Thyroid gland (tissue), 4 donors: Measurements from ENCODE around the gene SMG6. TPM values are rescaled to one million over a fixed set of nuclear protein-coding genes. Genes with fewer than 3 reads are reported as not detected.
A peak's percentile ranks its signal among the peaks of the same experiment; 100 is the strongest.

ENCODE experiments used
- DNase-seq, 2 donors: peaks; one replicate each; pipeline ENCODE4 v3.0.0-alpha.2; 2019
- H3K27ac ChIP-seq, 3 donors: fragments of 200-600 bp; sonication (generic); 1 replicate in 2 of 3; 2 replicates in 1 of 3; pipeline ENCODE4 v1.5.1; 2016 to 2019; ENCODE audit warnings: mild to moderate bottlenecking in 1 of 3, moderate library complexity in 1 of 3
- H3K27me3 ChIP-seq: fragments of 200-600 bp; sonication (generic); one replicate; pipeline ENCODE4 v1.5.1; 2019
- H3K36me3 ChIP-seq, 2 donors: fragments of 200-600 bp; sonication (generic); one replicate each; pipeline ENCODE4 v1.5.1; 2016 to 2019
- H3K4me1 ChIP-seq, 2 donors: fragments of 200-600 bp; sonication (generic); one replicate each; pipeline ENCODE4 v1.5.1; 2017 to 2019
- H3K4me3 ChIP-seq, 3 donors: fragments of 200-600 bp; sonication (generic); replicated peaks in 1 of 3; 1 replicate in 2 of 3; 2 replicates in 1 of 3; pipeline ENCODE4 v1.5.1; 2016; ENCODE audit warnings: mild to moderate bottlenecking in 1 of 3
- H3K9me3 ChIP-seq: fragments of 200-600 bp; sonication (generic); one replicate; pipeline ENCODE4 v1.5.1; 2017
- POLR2A ChIP-seq, 2 donors: fragments of 450-650 bp; IDR thresholded peaks; one replicate each; pipeline ENCODE4 v1.6.1; 2017; ENCODE audit warnings: antibody characterized with exemption in 2 of 2, mild to moderate bottlenecking in 2 of 2, moderate library complexity in 1 of 2
- WGBS, 2 donors: methylation state at CpG; one replicate each; pipeline ENCODE4 v1.1.5; 2017; 5-methylcytosine and 5-hydroxymethylcytosine counted together
- intact Hi-C: fragments of 100-400 bp; cut with DNase I; formaldehyde crosslinking; loops from one replicate; pipeline ENCODE4 v1.15.1; 2023
- total RNA-seq, 4 donors: library from RNA; depleted of rRNA; stranded (reverse); fragments of >200 nt; gene quantifications; one replicate each; pipeline ENCODE4 v1.2.3, GENCODE V29; 2016
- TF ChIP-seq, protein P1 (sequence below), 6 experiments: fragments of 200-600 bp in 3 of 6; fragments of 450-650 bp in 3 of 6; sonication (generic) in 3 of 6; IDR thresholded peaks; one replicate each; pipeline ENCODE4 v1.5.1; 2016 to 2019; ENCODE audit warnings: antibody characterized with exemption in 6 of 6, mild to moderate bottlenecking in 2 of 6, inconsistent platforms in 1 of 6, moderate library complexity in 1 of 6

The SMG6 gene
- total RNA-seq, 4 donors from 2014 or later, result 26.0 to 35.9 (median 32.9) TPM

DNA sequence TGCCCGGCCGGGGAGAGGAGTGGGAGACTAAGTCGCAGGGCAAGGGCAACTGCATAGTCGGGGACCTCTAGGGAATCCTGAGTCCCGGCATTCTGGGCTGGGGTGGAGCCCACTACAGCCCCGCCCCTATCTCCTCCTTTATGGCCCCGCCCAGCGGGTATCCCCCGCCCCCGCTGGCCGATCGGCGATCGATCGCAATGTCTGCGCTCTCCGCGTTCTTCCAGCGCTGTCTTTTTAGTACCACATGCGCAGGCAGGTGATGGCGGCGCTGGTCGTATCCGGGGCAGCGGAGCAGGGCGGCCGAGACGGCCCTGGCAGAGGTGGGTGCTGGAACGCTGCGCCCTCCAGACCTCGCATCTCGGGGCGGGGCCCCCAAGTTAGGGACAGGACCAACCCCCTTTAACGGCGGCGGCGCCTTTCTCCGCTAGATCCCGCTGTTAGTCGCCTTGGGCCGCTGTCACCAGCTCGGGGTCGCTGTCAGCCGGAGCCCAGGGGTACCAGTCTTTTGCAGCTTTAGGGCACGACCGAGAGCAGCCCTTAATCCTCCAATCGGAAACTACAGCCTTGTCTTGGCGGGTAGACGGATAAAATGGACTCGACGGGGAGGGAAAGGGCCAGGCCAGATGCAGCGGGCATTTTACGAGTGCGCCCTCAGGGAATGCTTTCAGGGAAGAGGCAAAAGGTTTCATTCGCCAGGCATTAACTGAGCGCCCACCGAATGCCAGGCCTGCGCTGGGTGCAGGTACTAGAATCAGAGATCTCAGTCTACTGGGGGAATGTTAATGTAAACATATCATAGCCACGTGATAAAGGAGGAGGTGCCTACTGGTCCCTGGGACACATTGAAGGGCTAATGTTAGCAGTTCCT, 273.4 kb downstream of the SMG6 start, which contains the start of gene DPH1:
Gene DPH1, plus strand, starts transcription at position 243 of the 868 bp plus-strand sequence. Its CDS starts 17 bp downstream, at position 260.
- Histone ChIP-seq H3K36me3 (peaks cover 0 to 6% of the 10 kb centered on the region in 2 donors), H3K9me3 (no peaks in the 10 kb centered on the region), H3K27me3 (no peaks in the 10 kb centered on the region), H3K4me3 (peak within 1 kb of the TSS; percentile 96 to 99 (median 98)), H3K27ac (peak within 1 kb of the TSS in 2 of 3 donors; percentile 31 to 53), H3K4me1 (peaks cover 13 to 25% of the 10 kb centered on the region in 2 donors)
- intact Hi-C loops, result no loop called here
- peak in 1 of 2 donors; percentile 51 for TF ChIP-seq POLR2A (IDR thresholded peaks at IDR 0.05)
- TF ChIP-seq, protein P1, sequence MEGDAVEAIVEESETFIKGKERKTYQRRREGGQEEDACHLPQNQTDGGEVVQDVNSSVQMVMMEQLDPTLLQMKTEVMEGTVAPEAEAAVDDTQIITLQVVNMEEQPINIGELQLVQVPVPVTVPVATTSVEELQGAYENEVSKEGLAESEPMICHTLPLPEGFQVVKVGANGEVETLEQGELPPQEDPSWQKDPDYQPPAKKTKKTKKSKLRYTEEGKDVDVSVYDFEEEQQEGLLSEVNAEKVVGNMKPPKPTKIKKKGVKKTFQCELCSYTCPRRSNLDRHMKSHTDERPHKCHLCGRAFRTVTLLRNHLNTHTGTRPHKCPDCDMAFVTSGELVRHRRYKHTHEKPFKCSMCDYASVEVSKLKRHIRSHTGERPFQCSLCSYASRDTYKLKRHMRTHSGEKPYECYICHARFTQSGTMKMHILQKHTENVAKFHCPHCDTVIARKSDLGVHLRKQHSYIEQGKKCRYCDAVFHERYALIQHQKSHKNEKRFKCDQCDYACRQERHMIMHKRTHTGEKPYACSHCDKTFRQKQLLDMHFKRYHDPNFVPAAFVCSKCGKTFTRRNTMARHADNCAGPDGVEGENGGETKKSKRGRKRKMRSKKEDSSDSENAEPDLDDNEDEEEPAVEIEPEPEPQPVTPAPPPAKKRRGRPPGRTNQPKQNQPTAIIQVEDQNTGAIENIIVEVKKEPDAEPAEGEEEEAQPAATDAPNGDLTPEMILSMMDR (IDR thresholded peaks at IDR 0.05), result peak in 1 of 6 experiments; percentile 17
- 1 to 3% methylated on average over 24 to 38 of the region's 59 CpGs for WGBS, 2 donors
- DNase-seq, result peak; percentile 78 to 84

DNA sequence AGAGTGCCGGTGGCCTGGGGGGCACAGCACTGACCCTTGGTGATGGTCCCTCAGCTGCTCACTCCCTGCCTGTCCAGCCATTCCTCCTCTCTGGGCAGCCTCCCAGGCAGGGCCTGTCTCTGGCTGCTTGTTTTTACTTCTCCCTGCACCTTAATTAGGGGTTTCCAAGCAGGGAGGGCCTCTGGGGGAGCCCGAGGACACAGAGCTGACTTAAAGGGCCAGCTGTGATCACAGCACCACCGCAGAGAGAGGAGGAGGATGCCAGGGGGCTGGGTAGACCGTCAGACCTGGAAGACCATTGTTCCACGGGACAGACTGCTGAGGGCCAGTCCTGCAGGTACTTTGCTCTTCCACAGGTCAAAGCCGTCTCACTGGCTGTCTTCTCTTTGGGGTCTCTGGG, 274.8 kb downstream of the SMG6 start:
- peaks cover 8% of the 10 kb centered on the region for H3K27me3 ChIP-seq
- peaks cover 15 to 39% of the 10 kb centered on the region in 2 donors for H3K4me1 ChIP-seq
- peaks cover 0 to 2% of the 10 kb centered on the region in 2 donors for H3K36me3 ChIP-seq
- H3K27ac ChIP-seq, result no peak overlapping the region
- TF ChIP-seq, protein P1 (IDR thresholded peaks at IDR 0.05), result no peak
- no peak for TF ChIP-seq POLR2A (IDR thresholded peaks at IDR 0.05)
- H3K4me3 ChIP-seq, result no peak overlapping the region
- DNase-seq, result no peak
- H3K9me3 ChIP-seq, result no peaks in the 10 kb centered on the region
- intact Hi-C loops, result no loop called here
- 40 to 52% methylated on average over 5 to 6 of the region's 6 CpGs for WGBS, 2 donors

DNA sequence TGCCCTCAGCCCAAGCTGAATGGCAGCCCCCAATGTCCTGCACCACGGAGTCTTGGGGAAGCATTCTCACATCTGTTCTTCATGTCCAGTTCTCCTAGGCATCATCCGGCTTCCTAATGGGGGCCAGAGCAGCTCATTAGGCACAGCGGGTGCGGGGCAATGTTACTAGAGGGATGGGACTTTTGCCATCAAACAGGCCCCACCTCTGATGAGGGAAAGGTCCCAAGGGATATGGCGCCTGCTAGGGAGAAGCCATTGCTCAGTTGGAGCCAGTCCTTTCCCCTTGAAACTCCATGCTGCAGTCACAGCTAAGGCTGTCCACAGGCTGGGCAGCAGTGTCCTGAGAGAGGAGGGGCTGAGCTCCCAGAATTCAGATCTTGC, 275.4 kb downstream of the SMG6 start:
- H3K4me3 ChIP-seq, result no peak overlapping the region
- peaks cover 8% of the 10 kb centered on the region for H3K27me3 ChIP-seq
- 88 to 89% methylated on average over 3 to 5 of the region's 5 CpGs for WGBS, 2 donors
- H3K27ac ChIP-seq, result no peak overlapping the region
- H3K9me3 ChIP-seq, result no peaks in the 10 kb centered on the region
- TF ChIP-seq, protein P1 (IDR thresholded peaks at IDR 0.05), result no peak
- no peak for TF ChIP-seq POLR2A (IDR thresholded peaks at IDR 0.05)
- H3K4me1 ChIP-seq, result peaks cover 15 to 41% of the 10 kb centered on the region in 2 donors
- intact Hi-C loops, result no loop called here
- H3K36me3 ChIP-seq, result no peaks in the 10 kb centered on the region
- no peak for DNase-seq

DNA sequence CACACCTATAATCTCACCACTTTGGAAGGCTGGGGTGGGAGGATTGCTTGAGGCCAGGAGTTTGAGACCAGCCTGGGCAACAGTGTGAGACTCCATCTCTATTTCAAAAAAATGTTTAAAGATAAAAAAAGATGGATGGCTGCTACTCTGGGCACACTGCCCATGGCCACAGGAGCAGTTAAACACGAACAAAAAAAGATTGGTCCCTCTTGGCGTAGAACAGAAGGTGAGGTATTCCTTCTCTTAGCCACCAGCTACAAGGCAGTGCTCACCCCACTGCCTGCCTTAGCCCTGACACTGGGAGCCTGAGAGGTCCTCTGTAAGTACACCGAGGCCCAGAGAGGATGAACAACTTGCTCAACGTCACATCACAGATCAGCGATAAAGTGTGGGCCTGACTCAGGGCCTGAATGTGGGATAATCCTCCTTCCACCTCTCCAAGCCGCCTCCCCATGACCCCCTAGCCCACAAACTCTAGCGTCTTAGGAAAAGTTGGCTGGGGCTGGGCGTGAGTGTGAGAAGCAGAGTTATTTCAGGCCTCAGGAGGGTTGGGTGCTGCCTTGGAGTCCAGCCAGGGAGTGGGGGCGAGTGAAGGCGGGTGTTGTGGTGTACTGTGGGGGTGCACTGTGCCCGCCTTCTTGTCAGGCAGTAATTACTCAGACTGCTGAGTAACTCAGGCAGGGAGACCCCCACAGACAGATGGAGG, 275.9 kb downstream of the SMG6 start:
- 70 to 78% methylated on average over 8 to 11 of the region's 11 CpGs for WGBS, 2 donors
- H3K9me3 ChIP-seq, result no peaks in the 10 kb centered on the region
- no peaks in the 10 kb centered on the region for H3K36me3 ChIP-seq
- no peak overlapping the region for H3K4me3 ChIP-seq
- intact Hi-C loops, result no loop called here
- peaks cover 8% of the 10 kb centered on the region for H3K27me3 ChIP-seq
- H3K27ac ChIP-seq, result no peak overlapping the region
- TF ChIP-seq POLR2A (IDR thresholded peaks at IDR 0.05), result no peak
- TF ChIP-seq, protein P1 (IDR thresholded peaks at IDR 0.05), result no peak
- peaks cover 15 to 41% of the 10 kb centered on the region in 2 donors for H3K4me1 ChIP-seq
- DNase-seq, result no peak
